MM.1S (cell line): ENCODE measurements around the gene MGST2.

ENCODE experiments used
- EZH2 ChIP-seq: fragments of 300-600 bp; sonication (generic); optimal IDR thresholded peaks from 2 replicates; pipeline ENCODE3; 2017; ENCODE audit warnings: low read depth, mild to moderate bottlenecking, antibody characterized with exemption, low read length, mixed read lengths
- TF ChIP-seq, protein P1 (sequence below): fragments of 300-600 bp; sonication (generic); IDR thresholded peaks from 2 replicates; pipeline ENCODE4 v1.5.1; 2016; ENCODE audit warnings: antibody characterized with exemption, low read length, mixed read lengths

DNA sequence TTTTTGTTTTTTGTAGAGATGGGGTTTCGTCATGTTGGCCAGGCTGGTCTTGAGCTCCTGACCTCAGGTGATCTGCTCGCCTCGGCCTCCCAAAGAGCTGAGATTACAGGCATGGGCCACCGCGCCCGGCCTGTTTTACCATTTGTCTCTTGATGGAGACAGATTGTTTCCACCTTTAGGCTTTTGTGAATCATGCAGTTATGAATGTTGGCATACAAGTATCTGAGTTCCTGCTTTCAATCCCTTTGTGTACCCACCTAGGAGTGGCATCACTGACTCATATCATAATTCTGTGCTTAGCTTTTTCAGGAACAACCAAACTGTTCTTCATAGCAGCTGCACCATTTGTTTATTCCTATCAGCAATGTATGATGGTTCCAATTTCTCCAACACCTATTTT lies 20.2 kb upstream of the MGST2 start:
- no peak for TF ChIP-seq EZH2
- TF ChIP-seq, protein P1, sequence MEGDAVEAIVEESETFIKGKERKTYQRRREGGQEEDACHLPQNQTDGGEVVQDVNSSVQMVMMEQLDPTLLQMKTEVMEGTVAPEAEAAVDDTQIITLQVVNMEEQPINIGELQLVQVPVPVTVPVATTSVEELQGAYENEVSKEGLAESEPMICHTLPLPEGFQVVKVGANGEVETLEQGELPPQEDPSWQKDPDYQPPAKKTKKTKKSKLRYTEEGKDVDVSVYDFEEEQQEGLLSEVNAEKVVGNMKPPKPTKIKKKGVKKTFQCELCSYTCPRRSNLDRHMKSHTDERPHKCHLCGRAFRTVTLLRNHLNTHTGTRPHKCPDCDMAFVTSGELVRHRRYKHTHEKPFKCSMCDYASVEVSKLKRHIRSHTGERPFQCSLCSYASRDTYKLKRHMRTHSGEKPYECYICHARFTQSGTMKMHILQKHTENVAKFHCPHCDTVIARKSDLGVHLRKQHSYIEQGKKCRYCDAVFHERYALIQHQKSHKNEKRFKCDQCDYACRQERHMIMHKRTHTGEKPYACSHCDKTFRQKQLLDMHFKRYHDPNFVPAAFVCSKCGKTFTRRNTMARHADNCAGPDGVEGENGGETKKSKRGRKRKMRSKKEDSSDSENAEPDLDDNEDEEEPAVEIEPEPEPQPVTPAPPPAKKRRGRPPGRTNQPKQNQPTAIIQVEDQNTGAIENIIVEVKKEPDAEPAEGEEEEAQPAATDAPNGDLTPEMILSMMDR = no peak
